ENCODE measurements around the gene ATF6. TPM values are rescaled to one million over a fixed set of nuclear protein-coding genes. Genes with fewer than 3 reads are reported as not detected.

ATF6 gene
- total RNA-seq, 1 donor from 2014 or later: 76.2 TPM

DNA sequence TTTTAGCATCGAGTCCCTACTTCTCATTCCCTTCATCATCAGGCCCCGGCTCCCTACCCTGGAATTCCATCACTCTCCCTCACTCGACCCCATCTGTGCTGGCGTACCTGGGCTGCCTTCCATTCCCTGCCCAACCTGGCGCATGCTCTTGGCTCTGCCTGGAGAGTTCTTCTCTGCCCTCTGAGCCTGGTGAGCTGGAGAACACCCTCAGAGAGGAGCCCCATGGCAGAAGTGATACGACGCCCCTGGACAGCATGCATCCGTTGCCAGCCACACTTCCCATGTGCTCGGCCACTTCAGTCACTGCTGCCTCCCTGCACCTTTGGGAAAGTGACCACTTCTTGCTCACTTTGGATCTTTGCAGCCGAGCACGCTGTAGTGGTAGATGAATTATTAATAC lies 227.5 kb downstream of the ATF6 start:
- no peak for DNase-seq (ENCODE audit: low read depth in 2 of 2)

DNA sequence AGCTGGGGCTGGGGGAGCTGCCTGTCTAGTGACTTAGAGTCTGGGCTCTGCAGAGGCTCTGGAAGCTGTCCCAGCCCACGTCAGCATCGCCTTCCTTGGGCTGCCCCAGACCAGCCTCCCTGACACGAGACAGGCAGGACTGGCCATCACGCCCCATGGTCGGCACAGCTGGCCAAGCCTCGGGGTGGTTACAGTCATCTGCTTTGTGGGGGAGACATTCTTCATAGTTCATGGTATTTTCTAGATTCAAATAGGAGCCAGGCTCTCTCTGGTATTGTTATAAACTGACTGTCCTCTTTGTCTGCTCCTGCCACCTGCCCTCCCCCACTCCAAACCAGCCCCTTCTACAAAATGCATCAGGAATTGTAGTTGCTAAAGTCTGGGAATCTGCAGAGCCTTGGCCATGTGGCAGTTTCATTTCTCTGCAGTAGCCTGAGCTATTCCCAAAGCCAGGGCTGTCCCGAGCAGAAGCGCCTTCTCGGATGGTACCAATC lies 228.1 kb downstream of the ATF6 start:
- no peak for DNase-seq (ENCODE audit: low read depth in 2 of 2)

DNA sequence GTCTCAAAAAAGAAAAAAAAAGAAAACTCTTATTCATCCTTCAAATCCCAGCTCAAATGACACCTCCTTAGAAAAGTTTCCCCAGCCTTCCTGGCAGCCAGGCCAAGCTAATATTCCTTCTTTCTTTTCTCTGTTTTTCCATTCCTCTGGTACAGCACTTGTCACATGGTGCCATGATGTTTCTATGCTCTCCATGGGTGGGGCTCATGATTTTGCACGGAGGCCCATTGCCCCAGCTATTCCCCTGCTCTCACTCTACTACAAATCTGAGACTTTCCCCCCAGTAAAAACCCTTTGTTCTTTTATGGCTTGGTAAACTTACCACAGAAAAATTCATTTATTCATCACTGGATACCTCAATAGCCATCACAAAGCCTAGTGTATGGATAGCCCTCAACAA lies 231.0 kb downstream of the ATF6 start:
- no peak for DNase-seq (ENCODE audit: low read depth in 2 of 2)

DNA sequence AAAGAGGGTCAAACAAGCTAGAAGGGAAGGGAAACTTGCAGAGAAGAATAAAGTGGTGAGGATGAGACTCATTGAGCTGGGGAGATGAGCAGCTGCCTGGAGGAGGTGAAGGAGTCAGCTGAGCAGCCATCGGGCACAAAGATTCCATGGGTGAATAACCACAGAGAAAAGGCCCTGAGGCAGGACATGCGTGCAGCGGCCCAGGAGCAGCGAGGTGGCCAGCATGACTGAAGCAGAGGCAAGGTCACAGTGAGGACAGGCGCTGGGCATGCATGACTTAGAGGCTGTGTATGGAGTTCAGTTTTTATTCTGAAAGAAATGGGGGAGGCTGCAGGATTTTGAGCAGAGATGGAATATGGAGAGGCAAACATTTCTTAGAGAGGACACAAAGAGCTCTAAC lies 232.7 kb downstream of the ATF6 start:
- DNase-seq (ENCODE audit: low read depth in 2 of 2): no peak

DNA sequence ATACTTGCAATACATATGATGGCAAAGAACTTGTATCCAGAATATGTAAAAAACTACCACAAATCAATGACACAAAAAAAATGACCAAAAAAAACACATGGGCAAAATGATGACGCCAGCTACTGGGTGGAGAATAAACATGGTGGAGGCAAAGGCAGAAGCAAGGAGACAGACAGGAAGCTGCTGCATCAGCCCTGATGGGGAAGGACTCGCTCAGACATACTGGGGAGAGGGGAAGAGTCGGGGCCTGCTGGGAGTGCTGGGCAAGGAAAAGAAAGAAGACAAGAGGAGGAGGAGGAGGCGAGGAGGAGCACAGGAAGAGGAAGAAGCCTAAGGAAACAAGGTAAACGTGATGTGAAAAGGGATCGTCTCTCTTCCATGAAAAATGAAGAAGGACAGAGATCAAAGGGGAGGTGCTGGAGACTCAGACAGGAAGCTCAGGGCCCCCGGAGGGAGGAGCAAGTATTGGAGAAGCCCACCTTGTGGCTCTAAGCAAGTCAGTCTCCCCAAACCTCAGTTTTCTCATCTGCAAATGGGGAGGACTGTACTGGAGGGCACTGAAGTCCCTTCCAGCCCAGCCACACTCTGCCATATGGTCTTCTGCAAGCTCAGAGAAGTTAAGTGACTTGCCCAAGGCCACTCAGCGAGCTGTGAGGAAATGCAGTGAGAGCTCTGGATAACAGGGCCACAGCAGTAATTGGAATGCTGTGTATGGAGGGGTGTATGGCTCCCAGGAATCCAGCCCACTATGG lies 233.4 kb downstream of the ATF6 start:
- DNase-seq (ENCODE audit: low read depth in 2 of 2): no peak

DNA sequence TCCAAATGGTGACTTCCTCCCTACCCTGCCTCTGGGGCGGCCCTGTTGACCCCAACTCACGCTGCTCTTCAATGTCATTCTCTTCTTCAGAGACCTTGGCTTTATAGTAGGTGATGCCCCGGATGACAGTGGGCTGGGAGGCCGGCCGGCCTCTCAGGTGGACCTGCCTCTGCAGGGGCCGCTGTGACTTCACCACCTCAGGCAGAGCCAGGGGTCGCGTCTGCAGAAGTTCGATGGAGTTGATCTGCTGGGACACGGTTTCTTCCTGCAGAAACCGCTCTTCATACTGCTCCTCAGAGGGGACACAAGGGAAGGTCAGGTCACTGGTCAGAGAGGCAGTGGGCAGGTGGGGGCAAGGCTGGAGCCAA lies 233.9 kb downstream of the ATF6 start:
- no peak for DNase-seq (ENCODE audit: low read depth in 2 of 2)

DNA sequence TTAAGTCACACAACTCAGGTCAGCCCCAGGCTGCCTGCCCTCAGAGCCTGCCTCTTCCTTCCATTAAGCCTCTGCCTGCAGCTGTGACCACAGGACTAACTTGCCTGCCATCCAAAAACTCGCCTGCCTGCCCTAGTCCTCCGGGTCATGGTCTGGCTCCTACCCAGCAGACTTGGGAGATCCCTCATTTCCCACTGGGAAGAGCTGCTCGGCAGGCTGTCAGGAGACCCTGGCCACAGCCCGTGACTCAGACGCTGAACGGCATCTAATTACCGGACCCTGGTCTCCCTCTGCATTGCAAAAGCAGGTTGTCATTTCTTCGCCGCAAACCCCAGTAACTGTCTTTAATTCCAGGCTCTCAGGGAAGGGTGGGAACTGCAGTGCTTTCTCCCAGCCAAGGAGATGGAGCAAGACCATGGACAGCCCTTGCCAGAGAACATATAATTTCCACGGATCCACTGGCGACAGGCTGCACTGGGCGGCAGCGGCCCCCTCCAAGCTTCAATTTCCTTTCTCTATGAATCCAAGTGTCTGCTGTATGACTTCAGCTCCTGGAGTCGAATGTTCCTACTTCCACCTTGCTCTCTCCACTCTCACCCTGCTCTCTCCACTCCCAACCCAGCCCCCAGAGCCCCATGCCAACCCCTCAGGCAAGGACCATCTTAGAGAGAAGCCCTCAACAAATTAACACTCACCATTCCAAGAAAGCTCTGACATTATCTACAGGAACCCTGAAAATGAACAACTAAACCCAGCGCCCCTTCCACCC lies 237.1 kb downstream of the ATF6 start:
- no peak for DNase-seq (ENCODE audit: low read depth in 2 of 2)

DNA sequence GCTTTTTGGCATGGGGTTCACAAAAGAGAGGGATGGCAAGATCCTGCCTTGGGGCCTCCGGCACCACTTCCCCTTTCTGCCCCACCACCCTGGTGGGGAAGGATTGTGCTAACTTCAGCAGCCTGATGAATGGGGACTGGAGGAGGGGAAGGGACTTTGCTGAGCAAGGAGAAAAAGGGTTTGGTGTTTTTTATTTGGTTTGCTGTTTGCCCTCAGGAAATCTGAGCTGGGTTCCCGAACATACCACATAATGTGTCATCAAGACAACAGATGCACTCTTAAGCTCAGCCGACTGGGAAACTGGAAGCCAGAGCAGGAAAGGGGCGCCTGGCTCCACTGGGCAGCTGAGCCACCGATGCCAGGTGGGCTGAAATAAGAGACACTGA lies 237.7 kb downstream of the ATF6 start:
- peak in 1 of 2 donors; percentile 57 for DNase-seq (ENCODE audit: low read depth in 2 of 2)

DNA sequence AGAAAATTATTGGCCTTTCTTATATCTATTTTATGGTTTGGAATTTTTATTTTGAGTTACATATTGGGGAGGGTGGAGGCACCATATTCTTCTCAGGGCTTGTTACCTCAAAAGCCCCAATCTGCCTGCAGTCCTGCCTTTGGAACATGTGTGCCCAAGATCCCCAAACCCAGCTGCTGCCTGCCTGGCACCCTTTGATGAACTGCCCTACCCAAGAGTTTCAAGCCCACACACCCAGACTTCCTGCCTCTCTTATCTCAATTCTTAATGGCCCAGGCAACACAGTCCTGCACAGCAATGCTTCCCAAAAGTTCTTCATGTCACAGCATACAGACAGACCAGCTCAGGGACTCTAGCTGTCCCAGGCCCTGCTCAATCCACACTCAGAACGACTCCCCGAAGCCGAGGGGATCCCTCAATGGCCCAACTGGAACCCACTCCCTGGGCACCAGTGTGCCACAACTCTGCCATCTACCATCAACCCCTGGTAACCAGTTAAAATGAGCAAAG lies 238.4 kb downstream of the ATF6 start:
- DNase-seq (ENCODE audit: low read depth in 2 of 2): no peak

DNA sequence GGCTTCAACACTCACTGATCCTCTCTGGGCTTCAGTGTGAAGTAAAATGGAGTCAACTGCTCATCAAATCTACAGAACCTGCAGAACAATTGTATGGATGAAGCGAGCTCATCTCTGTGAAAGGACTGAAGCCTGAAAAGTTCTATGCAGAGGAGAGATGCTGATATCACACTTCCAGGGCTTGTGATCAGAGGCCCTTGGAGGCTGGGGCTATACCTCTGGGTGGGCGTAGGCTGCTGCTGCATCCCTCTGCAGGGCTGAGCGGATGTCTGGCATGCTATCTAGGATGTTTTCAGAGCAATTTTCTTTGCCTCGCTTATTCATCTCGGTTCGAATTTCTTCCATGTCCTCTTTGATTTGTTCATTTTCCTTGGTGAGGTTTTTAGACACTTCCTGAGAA lies 240.0 kb downstream of the ATF6 start:
- no peak for DNase-seq (ENCODE audit: low read depth in 2 of 2)

DNA sequence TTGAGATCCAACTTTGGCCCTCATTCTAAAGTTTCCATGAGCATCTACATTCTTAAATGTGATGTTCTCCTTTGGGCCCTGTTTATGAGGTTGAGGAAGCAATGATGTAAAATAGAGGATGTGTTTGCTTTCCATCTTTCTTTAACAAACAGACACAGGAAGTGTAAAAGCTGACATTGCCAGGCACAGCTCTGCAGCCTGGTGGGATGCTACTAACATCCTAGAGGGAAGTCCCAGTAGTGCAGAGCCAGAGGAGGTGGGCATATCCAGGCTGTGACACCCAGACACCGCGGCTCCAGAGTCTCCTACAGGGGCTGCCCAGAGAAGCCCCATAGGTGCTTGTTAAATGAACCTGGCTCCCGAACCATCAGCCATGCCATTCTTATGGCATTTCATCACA lies 241.3 kb downstream of the ATF6 start:
- DNase-seq (ENCODE audit: low read depth in 2 of 2): no peak

DNA sequence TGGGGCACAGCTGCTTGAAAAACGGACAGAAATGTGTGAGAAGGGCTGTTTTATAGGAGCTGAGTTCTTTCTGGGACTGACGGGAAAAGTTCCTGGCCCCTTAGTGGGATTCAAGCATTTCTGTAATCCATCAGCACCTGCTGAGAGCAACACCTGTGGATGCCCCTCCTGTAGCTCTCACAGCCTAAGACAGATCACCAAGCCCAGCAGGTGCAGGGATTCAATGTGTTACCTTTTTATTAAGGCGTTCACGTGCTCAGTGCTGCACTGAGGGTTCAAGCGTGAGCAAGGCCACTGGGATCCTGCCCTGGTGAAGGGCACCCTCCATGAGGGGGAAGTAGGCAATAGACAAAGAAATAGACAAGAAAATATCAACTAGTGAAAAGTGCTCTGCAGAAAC lies 242.7 kb downstream of the ATF6 start:
- DNase-seq (ENCODE audit: low read depth in 2 of 2): no peak

DNA sequence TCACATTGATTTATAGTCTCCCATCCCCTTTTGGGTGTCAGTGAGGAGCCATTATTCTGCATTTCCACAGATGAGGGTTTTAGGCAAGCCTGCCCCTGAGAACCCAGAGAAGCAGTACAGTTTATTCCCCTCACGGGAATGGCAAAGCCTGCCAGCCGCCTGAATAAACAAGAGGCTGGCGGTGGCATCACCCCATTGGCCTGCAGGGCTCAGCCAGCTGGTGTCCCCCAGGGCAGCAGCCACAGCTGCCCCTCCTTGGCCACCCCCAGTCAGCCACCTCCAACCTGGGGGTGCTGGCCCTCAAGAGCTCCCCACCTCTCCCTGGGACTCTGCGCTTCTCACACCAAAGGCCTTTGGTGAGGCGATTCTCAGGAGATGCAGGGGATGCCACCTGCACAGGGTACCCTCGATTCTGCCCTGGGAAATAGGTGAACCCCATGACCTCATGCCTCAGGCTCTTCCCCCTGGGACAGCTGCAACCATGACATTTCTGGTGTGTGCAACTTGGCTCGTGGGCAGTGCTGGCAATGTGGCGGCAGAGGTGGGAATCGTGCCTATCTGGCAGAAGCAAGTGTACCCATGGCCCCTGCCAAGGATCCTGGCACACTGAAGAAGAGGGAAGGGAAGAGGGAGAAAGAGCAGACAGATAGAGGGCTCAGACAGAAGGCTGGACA lies 243.5 kb downstream of the ATF6 start:
- no peak for DNase-seq (ENCODE audit: low read depth in 2 of 2)

DNA sequence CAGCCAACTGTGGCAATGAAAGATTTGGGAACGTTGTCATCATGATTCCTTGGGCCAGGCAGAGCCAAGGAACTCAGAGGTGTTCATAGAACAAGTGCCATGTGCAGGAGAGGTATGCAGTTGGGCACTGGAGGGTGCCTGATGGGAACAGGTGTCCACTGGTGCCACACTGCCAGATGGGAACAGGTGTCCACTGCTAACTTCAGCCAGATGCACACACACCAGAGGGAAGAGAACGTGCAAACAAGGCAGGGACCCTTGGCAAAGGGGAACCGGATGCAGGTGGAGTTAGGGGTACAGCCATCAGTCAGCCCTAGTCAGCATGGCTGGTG lies 244.0 kb downstream of the ATF6 start:
- no peak for DNase-seq (ENCODE audit: low read depth in 2 of 2)

DNA sequence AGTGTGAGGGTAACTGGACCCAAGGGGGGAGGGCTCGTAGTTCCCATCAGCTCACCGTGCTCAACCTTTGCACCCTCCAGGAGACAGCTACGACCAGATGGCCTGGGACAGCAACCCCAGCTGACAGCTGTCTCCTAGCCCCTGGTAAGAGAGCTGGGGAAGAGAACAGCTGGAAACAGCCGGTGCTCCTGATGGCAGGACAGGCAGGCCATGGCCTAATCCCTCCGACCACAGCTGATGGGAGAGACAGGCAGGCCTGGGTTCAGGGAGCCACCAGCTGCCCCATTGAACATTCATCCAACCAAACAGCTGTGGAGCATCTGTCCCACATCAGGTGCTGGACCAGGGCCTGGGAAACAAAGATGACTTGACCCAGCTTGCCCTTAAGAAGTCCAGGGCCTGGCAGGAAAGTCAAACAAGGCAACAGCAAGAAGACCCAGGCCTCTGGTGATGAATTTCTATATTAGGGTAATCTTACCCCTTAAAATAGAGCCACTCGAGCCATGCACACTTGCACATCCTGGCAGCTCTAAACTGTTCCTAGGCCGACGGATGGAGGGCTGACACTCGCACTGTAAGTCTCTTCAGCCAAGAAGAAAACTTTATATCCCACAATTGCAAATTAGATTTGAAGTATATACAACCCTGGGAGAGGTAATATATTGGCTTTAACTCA lies 245.4 kb downstream of the ATF6 start:
- no peak for DNase-seq (ENCODE audit: low read depth in 2 of 2)

DNA sequence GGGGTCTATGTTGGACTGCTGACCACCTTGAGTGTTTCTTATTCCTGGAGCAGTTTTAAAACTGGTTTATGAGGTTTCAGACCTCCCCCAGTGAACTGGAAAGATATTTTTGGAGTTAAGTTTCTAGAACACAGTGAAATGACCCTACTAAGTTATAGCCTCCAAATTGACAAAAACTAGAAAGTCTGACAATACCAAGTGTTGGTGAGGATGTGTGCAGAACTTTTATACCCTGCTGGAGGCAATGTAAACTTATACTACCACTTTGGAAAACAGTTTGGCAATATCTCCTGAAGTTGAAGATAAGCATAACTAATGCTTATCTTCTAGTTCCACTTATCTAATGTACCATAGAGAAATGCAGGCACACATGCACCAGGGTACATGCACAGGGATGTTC lies 247.2 kb downstream of the ATF6 start:
- DNase-seq (ENCODE audit: low read depth in 2 of 2): no peak

Other genes with a start within 250 kb of the ATF6 start
- 0.22 and 0.99 TPM in 2 replicates for gene HSPA6, start 241.8 kb upstream of the ATF6 start, total RNA-seq
- gene FCGR3A, start 216.5 kb upstream of the ATF6 start, total RNA-seq: not detected in 2 replicates
- not detected in 2 replicates for gene FCGR3B, start 135.1 kb upstream of the ATF6 start, total RNA-seq
- not detected in 2 replicates for gene FCGR2B, start 103.2 kb upstream of the ATF6 start, total RNA-seq
- gene FCRLA, start 59.1 kb upstream of the ATF6 start, total RNA-seq: not detected in 2 replicates
- 0.20 and 0.44 TPM in 2 replicates for gene FCRLB, start 44.8 kb upstream of the ATF6 start, total RNA-seq
- 22.6 and 27.9 TPM in 2 replicates for gene DUSP12, start 16.5 kb upstream of the ATF6 start, total RNA-seq